Measurements from ENCODE around the gene NFIX.

The NFIX gene

GRCh38 chr19:12987781-12988180, 7.5 kb upstream of the NFIX start:
- DNase-seq (ENCODE audit: low spot score): no peak

GRCh38 chr19:12990431-12990830, 4.8 kb upstream of the NFIX start:
- DNase-seq (ENCODE audit: low spot score): no peak

GRCh38 chr19:12990853-12991252, 4.4 kb upstream of the NFIX start:
- no peak for DNase-seq (ENCODE audit: low spot score)

GRCh38 chr19:12991296-12991695, 4.0 kb upstream of the NFIX start:
- DNase-seq (ENCODE audit: low spot score): no peak

GRCh38 chr19:12992729-12993128, 2.5 kb upstream of the NFIX start:
- DNase-seq (ENCODE audit: low spot score): no peak

GRCh38 chr19:12993562-12993961, 1.7 kb upstream of the NFIX start:
- DNase-seq (ENCODE audit: low spot score): no peak

- DNase-seq (ENCODE audit: low spot score): no peak
These were observed 526 bp downstream of the NFIX start for GRCh38 chr19:12995596-12996405.

GRCh38 chr19:12996406-12997094, 1.3 kb downstream of the NFIX start:
- no peak for DNase-seq (ENCODE audit: low spot score)

- DNase-seq (ENCODE audit: low spot score): no peak
These were observed 2.1 kb downstream of the NFIX start for GRCh38 chr19:12997179-12997966.

GRCh38 chr19:12997967-12998940, 3.0 kb downstream of the NFIX start:
- no peak for DNase-seq (ENCODE audit: low spot score)

GRCh38 chr19:13001166-13001501, 5.9 kb downstream of the NFIX start:
- no peak for DNase-seq (ENCODE audit: low spot score)

GRCh38 chr19:13001502-13002165, 6.4 kb downstream of the NFIX start:
- no peak for DNase-seq (ENCODE audit: low spot score)

GRCh38 chr19:13002166-13002898, 7.1 kb downstream of the NFIX start:
- DNase-seq (ENCODE audit: low spot score): no peak

GRCh38 chr19:13003081-13003480, 7.8 kb downstream of the NFIX start:
- DNase-seq (ENCODE audit: low spot score): no peak

GRCh38 chr19:13004273-13004672, 9.0 kb downstream of the NFIX start:
- DNase-seq (ENCODE audit: low spot score): no peak

- no peak for DNase-seq (ENCODE audit: low spot score)
These were observed 10.0 kb downstream of the NFIX start for GRCh38 chr19:13005253-13005652.

- no peak for DNase-seq (ENCODE audit: low spot score)
These were observed 10.6 kb downstream of the NFIX start for GRCh38 chr19:13005861-13006370.

GRCh38 chr19:13006431-13007281, 11.4 kb downstream of the NFIX start:
- DNase-seq (ENCODE audit: low spot score): no peak
